HepG2 (cell line): Measurements from ENCODE around the gene DYNLT2B. TPM values are rescaled to one million over a fixed set of nuclear protein-coding genes. Genes with fewer than 3 reads are reported as not detected.

Experiments
- BHLHE40 ChIP-seq: IDR thresholded peaks from 2 replicates; pipeline ENCODE4 v1.6.1; 2011; ENCODE audit warnings: low read length, improper control_type of control experiment
- CREB1 ChIP-seq, 2 experiments: fragments of 450-650 bp in 1 of 2; IDR thresholded peaks; 2 replicates each; pipeline ENCODE4 v1.6.1; 2016 to 2017; ENCODE audit warnings: control low read depth in 1 of 2, mild to moderate bottlenecking in 1 of 2, missing compliant biosample characterization in 1 of 2, missing genetic modification characterization in 1 of 2
- KDM1A ChIP-seq: IDR thresholded peaks from 2 replicates; pipeline ENCODE4 v1.6.1; 2016; ENCODE audit warnings: missing compliant biosample characterization
- KDM2A ChIP-seq: sonication (generic); formaldehyde crosslinking; IDR thresholded peaks from 2 replicates; pipeline ENCODE4 v1.4.0; 2020; ENCODE audit warnings: low read depth, missing genetic modification reagents, borderline replicate concordance
- PRPF4 ChIP-seq: fragments of 200-400 bp; formaldehyde crosslinking; IDR thresholded peaks from 2 replicates; pipeline ENCODE4 v1.6.1; 2016; ENCODE audit warnings: low read length, low read depth; ENCODE audit not compliant: poor library complexity, severe bottlenecking
- SMC3 ChIP-seq: IDR thresholded peaks from 2 replicates; pipeline ENCODE4 v1.6.1; 2011; ENCODE audit warnings: low read length, improper control_type of control experiment
- SP5 ChIP-seq: IDR thresholded peaks from 2 replicates; pipeline ENCODE4 v1.6.1; 2016; ENCODE audit warnings: low read depth, borderline replicate concordance
- ZNF775 ChIP-seq: sonication (generic); formaldehyde crosslinking; IDR thresholded peaks from 2 replicates; pipeline ENCODE4 v1.4.0; 2020; ENCODE audit warnings: missing genetic modification reagents, mild to moderate bottlenecking, moderate library complexity, borderline replicate concordance
- ZNF878 ChIP-seq: sonication (generic); formaldehyde crosslinking; IDR thresholded peaks from 2 replicates; pipeline ENCODE4 v1.8.1; 2023; ENCODE audit warnings: mild to moderate bottlenecking, missing genetic modification reagents, moderate library complexity
- polyA plus RNA-seq, 8 experiments: library from polyadenylated mRNA; depleted of rRNA in 3 of 8; stranded (reverse) in 7 of 8; unstranded in 1 of 8; fragments of >200 nt; fragmentation: Illumina TruSeq in 4 of 8; extraction: Trizol in 4 of 8; gene quantifications; 2 replicates each; pipeline versions ENCODE4 v1.2.1 to v1.2.3, GENCODE V29; 2011 to 2016; ENCODE audit warnings: low read depth in 4 of 8, missing spikeins in 1 of 8, mixed read lengths in 1 of 8; ENCODE audit not compliant: insufficient read depth in 1 of 8
- total RNA-seq, 5 experiments: library from RNA; depleted of rRNA; stranded (reverse); fragments of >200 nt; fragmentation: Illumina TruSeq; extraction: Trizol; gene quantifications; 2 replicates each; pipeline ENCODE4 v1.2.3, GENCODE V29; 2016; ENCODE audit warnings: low read depth in 1 of 5
- TF ChIP-seq, protein P1 (sequence below): sonication (generic); formaldehyde crosslinking; IDR thresholded peaks from 2 replicates; pipeline ENCODE4 v1.4.0; 2020; ENCODE audit warnings: missing genetic modification reagents, borderline replicate concordance
- TF ChIP-seq, protein P2 (sequence below): sonication (generic); formaldehyde crosslinking; IDR thresholded peaks from 2 replicates; pipeline ENCODE4 v1.4.0; 2020; ENCODE audit warnings: mild to moderate bottlenecking, missing genetic modification reagents

Gene DYNLT2B
- total and polyA plus RNA-seq, 2 of the 13 experiments (the other 11 are each of a cell fraction or from before 2014, with no cell fraction given): 4.0 to 7.0 TPM

DNA sequence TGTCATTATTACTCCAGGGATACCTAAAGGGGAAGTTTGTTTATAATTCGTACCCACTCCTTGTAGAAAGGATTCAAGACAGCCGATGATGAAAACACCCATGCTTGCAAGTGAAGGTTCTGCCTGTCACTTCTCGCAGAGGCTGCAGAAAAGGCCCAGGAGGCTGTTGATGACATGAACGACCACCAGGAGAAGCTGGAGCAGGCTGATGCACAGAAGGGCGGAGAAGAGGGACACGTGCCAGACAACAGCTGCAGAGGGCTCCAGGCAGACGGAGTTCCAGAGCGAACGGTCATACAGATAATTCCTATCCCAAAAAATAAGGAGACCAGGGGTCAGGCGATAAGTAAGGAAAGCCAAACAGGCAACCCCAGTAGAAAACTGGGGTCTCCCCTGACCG is 5.7 kb upstream of the DYNLT2B start (continued):
- TF ChIP-seq, protein P1, sequence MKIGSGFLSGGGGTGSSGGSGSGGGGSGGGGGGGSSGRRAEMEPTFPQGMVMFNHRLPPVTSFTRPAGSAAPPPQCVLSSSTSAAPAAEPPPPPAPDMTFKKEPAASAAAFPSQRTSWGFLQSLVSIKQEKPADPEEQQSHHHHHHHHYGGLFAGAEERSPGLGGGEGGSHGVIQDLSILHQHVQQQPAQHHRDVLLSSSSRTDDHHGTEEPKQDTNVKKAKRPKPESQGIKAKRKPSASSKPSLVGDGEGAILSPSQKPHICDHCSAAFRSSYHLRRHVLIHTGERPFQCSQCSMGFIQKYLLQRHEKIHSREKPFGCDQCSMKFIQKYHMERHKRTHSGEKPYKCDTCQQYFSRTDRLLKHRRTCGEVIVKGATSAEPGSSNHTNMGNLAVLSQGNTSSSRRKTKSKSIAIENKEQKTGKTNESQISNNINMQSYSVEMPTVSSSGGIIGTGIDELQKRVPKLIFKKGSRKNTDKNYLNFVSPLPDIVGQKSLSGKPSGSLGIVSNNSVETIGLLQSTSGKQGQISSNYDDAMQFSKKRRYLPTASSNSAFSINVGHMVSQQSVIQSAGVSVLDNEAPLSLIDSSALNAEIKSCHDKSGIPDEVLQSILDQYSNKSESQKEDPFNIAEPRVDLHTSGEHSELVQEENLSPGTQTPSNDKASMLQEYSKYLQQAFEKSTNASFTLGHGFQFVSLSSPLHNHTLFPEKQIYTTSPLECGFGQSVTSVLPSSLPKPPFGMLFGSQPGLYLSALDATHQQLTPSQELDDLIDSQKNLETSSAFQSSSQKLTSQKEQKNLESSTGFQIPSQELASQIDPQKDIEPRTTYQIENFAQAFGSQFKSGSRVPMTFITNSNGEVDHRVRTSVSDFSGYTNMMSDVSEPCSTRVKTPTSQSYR (CRISPR knock-in tag): no peak
- TF ChIP-seq PRPF4: no peak
- TF ChIP-seq BHLHE40: peak; percentile 55
- no peak for TF ChIP-seq ZNF775 (CRISPR knock-in tag)
- no peak for TF ChIP-seq ZNF878 (CRISPR knock-in tag)
- TF ChIP-seq KDM2A (CRISPR knock-in tag): no peak
- TF ChIP-seq SMC3: peak; percentile 21; the same call in 1 of the 2 replicates
- TF ChIP-seq KDM1A (CRISPR knock-in tag): no peak
- TF ChIP-seq, protein P2, sequence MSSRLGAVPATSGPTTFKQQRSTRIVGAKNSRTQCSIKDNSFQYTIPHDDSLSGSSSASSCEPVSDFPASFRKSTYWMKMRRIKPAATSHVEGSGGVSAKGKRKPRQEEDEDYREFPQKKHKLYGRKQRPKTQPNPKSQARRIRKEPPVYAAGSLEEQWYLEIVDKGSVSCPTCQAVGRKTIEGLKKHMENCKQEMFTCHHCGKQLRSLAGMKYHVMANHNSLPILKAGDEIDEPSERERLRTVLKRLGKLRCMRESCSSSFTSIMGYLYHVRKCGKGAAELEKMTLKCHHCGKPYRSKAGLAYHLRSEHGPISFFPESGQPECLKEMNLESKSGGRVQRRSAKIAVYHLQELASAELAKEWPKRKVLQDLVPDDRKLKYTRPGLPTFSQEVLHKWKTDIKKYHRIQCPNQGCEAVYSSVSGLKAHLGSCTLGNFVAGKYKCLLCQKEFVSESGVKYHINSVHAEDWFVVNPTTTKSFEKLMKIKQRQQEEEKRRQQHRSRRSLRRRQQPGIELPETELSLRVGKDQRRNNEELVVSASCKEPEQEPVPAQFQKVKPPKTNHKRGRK (CRISPR knock-in tag): no peak
- TF ChIP-seq CREB1 (IDR thresholded peaks at IDR 0.05): no peak
- TF ChIP-seq CREB1 (CRISPR knock-in tag; IDR thresholded peaks at IDR 0.05): no peak
- peak; percentile 47; the same call in 1 of the 2 replicates for TF ChIP-seq SP5 (CRISPR knock-in tag)
